GM12878 (cell line): ENCODE measurements around the gene ACKR2. TPM values are rescaled to one million over a fixed set of nuclear protein-coding genes. Genes with fewer than 3 reads are reported as not detected.

ENCODE experiments used
- ATAC-seq: fragments of 200-7000 bp; cut with Tn5 transposase; 3 replicates; pipeline ENCODE4 v1.9.1; 2020; ENCODE audit warnings: mild to moderate bottlenecking, moderate library complexity
- BruUV-seq: library from RNA; stranded (reverse); fragments of 400-500 nt; replicated peaks from 2 replicates; lab custom pipeline; 2021; lab: Mats Ljungman, UMichigan
- CTCF ChIA-PET: fragments of 300-600 bp; sonication (Branson Sonifier 250); formaldehyde crosslinking; extraction: SDS; loops from one replicate; lab custom pipeline; 2021; ENCODE audit warnings: inconsistent platforms; lab: Yijun Ruan, JAX
- POLR2A ChIA-PET: fragments of 350-600 bp; formaldehyde crosslinking; extraction: SDS; loops from one replicate; lab custom pipeline; 2021; ENCODE audit warnings: inconsistent platforms; lab: Charles Lee
- RAD21 ChIA-PET: fragments of 300-600 bp; sonication (Branson Sonifier 250); formaldehyde crosslinking; loops from one replicate; lab custom pipeline; 2023; ENCODE audit warnings: antibody characterized with exemption; ENCODE audit not compliant: unreplicated experiment; lab: Charles Lee
- SMC1A ChIA-PET: fragments of 300-600 bp; sonication (Branson Sonifier 250); formaldehyde crosslinking; loops from one replicate; lab custom pipeline; 2023; ENCODE audit not compliant: unreplicated experiment, uncharacterized antibody; lab: Charles Lee
- DNase-seq: peaks from one replicate; pipeline ENCODE4 v3.0.0-alpha.2; 2011; ENCODE audit warnings: low read depth, low spot score
- FAIRE-seq: peaks from 3 replicates; lab custom pipeline; 2011; peaks lifted over from hg19 to GRCh38; lab: Jason Lieb, UNC
- H2AFZ ChIP-seq: 2 replicates; pipeline ENCODE4 v1.6.0; 2011; ENCODE audit warnings: low read depth, low read length, control low read depth; ENCODE audit not compliant: control insufficient read depth
- H3K27ac ChIP-seq: 2 replicates; pipeline ENCODE4 v1.5.1; 2011; ENCODE audit warnings: control low read depth; ENCODE audit not compliant: control insufficient read depth, insufficient read depth
- H3K27me3 ChIP-seq, 2 experiments: replicated peaks in 1 of 2; 2 replicates each; pipeline versions ENCODE4 v1.6.0 to v1.6.1; 2011; ENCODE audit warnings: low read length in 1 of 2; ENCODE audit not compliant: control insufficient read depth in 2 of 2, insufficient read depth in 2 of 2
- H3K36me3 ChIP-seq, 2 experiments: 2 replicates each; pipeline ENCODE4 v1.5.1; 2011; ENCODE audit warnings: low read length in 1 of 2; ENCODE audit not compliant: control insufficient read depth in 2 of 2, insufficient read depth in 2 of 2
- H3K4me1 ChIP-seq: 2 replicates; pipeline ENCODE4 v1.6.1; 2011; ENCODE audit warnings: mild to moderate bottlenecking, low read length, moderate library complexity, mixed read lengths; ENCODE audit not compliant: control insufficient read depth, insufficient read depth
- H3K4me2 ChIP-seq: 2 replicates; pipeline ENCODE4 v1.6.0; 2011; ENCODE audit warnings: control low read depth; ENCODE audit not compliant: control insufficient read depth, insufficient read depth
- H3K4me3 ChIP-seq: fragments of 200-600 bp; sonication (generic); 2 replicates; pipeline ENCODE4 v1.5.1; 2016
- H3K79me2 ChIP-seq: 2 replicates; pipeline ENCODE4 v1.6.0; 2011; ENCODE audit warnings: low read length; ENCODE audit not compliant: control insufficient read depth, insufficient read depth
- H3K9ac ChIP-seq: 2 replicates; pipeline ENCODE4 v1.8.0; 2011; ENCODE audit warnings: low read length, control low read depth, mixed read lengths; ENCODE audit not compliant: control insufficient read depth, insufficient read depth
- H3K9me3 ChIP-seq: replicated peaks from 3 replicates; pipeline ENCODE4 v1.5.1; 2011; ENCODE audit warnings: mild to moderate bottlenecking, low read length; ENCODE audit not compliant: control insufficient read depth, insufficient read depth
- H4K20me1 ChIP-seq: 2 replicates; pipeline ENCODE4 v1.6.0; 2011; ENCODE audit not compliant: control insufficient read depth, insufficient read depth
- CHD2 ChIP-seq: IDR thresholded peaks from 2 replicates; pipeline ENCODE4 v1.6.1; 2011; ENCODE audit warnings: low read depth, low read length, improper control_type of control experiment, borderline replicate concordance
- HCFC1 ChIP-seq: fragments of 150-350 bp; IDR thresholded peaks from 2 replicates; pipeline ENCODE4 v1.6.1; 2014; ENCODE audit warnings: low read length
- JUNB ChIP-seq: IDR thresholded peaks from 2 replicates; pipeline ENCODE4 v1.6.1; 2016; ENCODE audit warnings: antibody characterized with exemption, mild to moderate bottlenecking
- MEF2B ChIP-seq: fragments of 450-650 bp; IDR thresholded peaks from 2 replicates; pipeline ENCODE4 v1.6.1; 2018; ENCODE audit warnings: mild to moderate bottlenecking, moderate library complexity; ENCODE audit not compliant: partially characterized antibody, poor library complexity, severe bottlenecking
- NR2F1 ChIP-seq: fragments of 450-650 bp; conservative IDR thresholded peaks from 2 replicates; pipeline ENCODE4 v1.6.1; 2017; ENCODE audit warnings: mild to moderate bottlenecking
- TARDBP ChIP-seq: IDR thresholded peaks from 2 replicates; pipeline ENCODE4 v1.6.1; 2016; ENCODE audit warnings: borderline replicate concordance
- YBX1 ChIP-seq: fragments of 450-650 bp; IDR thresholded peaks from 2 replicates; pipeline ENCODE4 v1.6.1; 2016; ENCODE audit warnings: antibody characterized with exemption
- WGBS: methylation state at CpG from one replicate; pipeline ENCODE4 v1.1.6; 2016; ENCODE audit warnings: low lambda C conversion rate; ENCODE audit not compliant: insufficient replicate concordance, insufficient coverage; ENCODE audit errors: missing lambda C conversion rate; 5-methylcytosine and 5-hydroxymethylcytosine counted together
- in situ Hi-C: fragments of 300-500 bp; cut with MboI; formaldehyde crosslinking; loops from 9 replicates; pipeline ENCODE4 v1.14.3; 2018; ENCODE audit warnings: mixed read lengths
- intact Hi-C: fragments of 100-400 bp; cut with micrococcal nuclease; formaldehyde crosslinking; loops from one replicate; pipeline ENCODE4 v1.14.2; 2022; ENCODE audit not compliant: unreplicated experiment
- polyA plus RNA-seq, 11 experiments: library from polyadenylated mRNA; depleted of rRNA in 4 of 11; unstranded in 6 of 11; stranded (reverse) in 5 of 11; fragments of >200 nt; fragmentation: Nextera tagmentation in 4 of 11; fragmentation: Illumina TruSeq in 1 of 11; extraction: Ambion mirVana in 4 of 11; extraction: Trizol in 1 of 11; gene quantifications; 1 replicate in 1 of 11; 2 replicates in 10 of 11; pipeline versions ENCODE4 v1.2.1 to v1.2.3, GENCODE V29; 2011 to 2016; ENCODE audit warnings: inconsistent platforms in 2 of 11, missing spikeins in 2 of 11, low read depth in 1 of 11
- total RNA-seq, 4 experiments: library from RNA; depleted of rRNA in 3 of 4; stranded (reverse); fragments of >200 nt in 3 of 4; fragmentation: Illumina TruSeq in 1 of 4; extraction: Trizol in 1 of 4; gene quantifications; 2 replicates each; pipeline versions ENCODE4 v1.2.1 to v1.2.3, GENCODE V29; 2013 to 2021
- TF ChIP-seq, protein P1 (sequence below): IDR thresholded peaks from 2 replicates; pipeline ENCODE4 v1.6.1; 2012; ENCODE audit warnings: improper control_type of control experiment, low read depth, low read length; ENCODE audit not compliant: insufficient replicate concordance
- TF ChIP-seq, protein P2 (sequence below): IDR thresholded peaks from 2 replicates; pipeline ENCODE4 v1.6.1; 2012; ENCODE audit warnings: mild to moderate bottlenecking, low read depth, low read length
- TF ChIP-seq, protein P3 (sequence below): fragments of 450-650 bp; formaldehyde crosslinking; IDR thresholded peaks from 2 replicates; pipeline ENCODE4 v1.4.0; 2020; ENCODE audit warnings: mild to moderate bottlenecking, moderate library complexity

ACKR2 gene
- total and polyA plus RNA-seq, 10 of the 15 experiments (the other 5 are each of a cell fraction or from before 2014, with no cell fraction given), result 0.05 to 0.91 (median 0.23) TPM; not detected in 2

DNA sequence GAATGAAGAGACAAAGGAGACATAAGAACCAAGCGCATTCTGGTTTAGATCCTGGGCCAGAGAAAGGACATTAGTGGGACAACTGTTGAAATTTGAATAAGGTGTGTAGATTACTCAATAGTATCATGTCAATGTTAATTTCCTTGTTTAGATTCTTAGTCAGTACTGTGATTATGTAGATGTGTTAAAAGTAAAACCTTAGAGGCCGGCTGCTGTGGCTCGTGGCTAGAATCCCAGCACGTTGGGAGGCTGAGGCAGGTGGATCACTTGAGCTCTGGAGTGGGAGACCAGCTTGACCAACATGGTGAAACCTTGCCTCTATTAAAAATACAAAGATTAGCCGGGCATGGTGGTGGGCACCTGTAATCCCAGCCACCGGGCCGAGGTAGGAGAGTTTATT, 39.8 kb downstream of the ACKR2 start (continued):
- TF ChIP-seq, protein P1, sequence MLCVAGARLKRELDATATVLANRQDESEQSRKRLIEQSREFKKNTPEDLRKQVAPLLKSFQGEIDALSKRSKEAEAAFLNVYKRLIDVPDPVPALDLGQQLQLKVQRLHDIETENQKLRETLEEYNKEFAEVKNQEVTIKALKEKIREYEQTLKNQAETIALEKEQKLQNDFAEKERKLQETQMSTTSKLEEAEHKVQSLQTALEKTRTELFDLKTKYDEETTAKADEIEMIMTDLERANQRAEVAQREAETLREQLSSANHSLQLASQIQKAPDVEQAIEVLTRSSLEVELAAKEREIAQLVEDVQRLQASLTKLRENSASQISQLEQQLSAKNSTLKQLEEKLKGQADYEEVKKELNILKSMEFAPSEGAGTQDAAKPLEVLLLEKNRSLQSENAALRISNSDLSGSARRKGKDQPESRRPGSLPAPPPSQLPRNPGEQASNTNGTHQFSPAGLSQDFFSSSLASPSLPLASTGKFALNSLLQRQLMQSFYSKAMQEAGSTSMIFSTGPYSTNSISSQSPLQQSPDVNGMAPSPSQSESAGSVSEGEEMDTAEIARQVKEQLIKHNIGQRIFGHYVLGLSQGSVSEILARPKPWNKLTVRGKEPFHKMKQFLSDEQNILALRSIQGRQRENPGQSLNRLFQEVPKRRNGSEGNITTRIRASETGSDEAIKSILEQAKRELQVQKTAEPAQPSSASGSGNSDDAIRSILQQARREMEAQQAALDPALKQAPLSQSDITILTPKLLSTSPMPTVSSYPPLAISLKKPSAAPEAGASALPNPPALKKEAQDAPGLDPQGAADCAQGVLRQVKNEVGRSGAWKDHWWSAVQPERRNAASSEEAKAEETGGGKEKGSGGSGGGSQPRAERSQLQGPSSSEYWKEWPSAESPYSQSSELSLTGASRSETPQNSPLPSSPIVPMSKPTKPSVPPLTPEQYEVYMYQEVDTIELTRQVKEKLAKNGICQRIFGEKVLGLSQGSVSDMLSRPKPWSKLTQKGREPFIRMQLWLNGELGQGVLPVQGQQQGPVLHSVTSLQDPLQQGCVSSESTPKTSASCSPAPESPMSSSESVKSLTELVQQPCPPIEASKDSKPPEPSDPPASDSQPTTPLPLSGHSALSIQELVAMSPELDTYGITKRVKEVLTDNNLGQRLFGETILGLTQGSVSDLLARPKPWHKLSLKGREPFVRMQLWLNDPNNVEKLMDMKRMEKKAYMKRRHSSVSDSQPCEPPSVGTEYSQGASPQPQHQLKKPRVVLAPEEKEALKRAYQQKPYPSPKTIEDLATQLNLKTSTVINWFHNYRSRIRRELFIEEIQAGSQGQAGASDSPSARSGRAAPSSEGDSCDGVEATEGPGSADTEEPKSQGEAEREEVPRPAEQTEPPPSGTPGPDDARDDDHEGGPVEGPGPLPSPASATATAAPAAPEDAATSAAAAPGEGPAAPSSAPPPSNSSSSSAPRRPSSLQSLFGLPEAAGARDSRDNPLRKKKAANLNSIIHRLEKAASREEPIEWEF, result no peak
- TF ChIP-seq JUNB, result no peak
- TF ChIP-seq NR2F1, result no peak

DNA sequence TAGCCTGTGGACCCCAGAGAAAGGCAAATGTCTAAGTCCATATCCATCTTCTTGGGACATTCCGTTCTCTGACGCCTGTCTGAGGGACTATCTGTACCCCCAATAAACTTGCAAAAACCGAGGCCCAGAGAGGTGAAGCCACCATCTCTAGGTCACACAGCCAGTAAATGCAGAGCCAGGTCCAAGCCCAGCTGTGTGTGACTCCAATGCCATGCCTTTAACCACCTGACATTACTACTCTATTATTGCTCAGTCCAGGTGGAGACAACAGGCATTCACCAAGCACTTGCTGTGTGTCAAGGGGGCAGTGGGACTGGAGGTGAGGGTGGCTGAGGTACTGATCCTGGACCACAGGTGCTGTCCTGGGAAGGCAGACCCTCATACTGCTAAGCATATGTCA, 41.0 kb downstream of the ACKR2 start:
- Histone ChIP-seq H3K4me3 (no peak overlapping the region), H3K9ac (no peak overlapping the region), H4K20me1 (no peaks in the 10 kb centered on the region), H3K4me1 (peaks cover 5% of the 10 kb centered on the region), H3K27me3 (no peaks in the 10 kb centered on the region), H3K9me3 (no peaks in the 10 kb centered on the region), H3K36me3 (no peaks in the 10 kb centered on the region), H2AFZ (no peak overlapping the region), H3K4me2 (no peak overlapping the region), H3K79me2 (no peaks in the 10 kb centered on the region), H3K27ac (no peak overlapping the region)
- FAIRE-seq (no peak), ATAC-seq (no peak), DNase-seq (no peak)
- in situ Hi-C loops, result no loop called here
- SMC1A ChIA-PET, result no interaction called here
- RAD21 ChIA-PET, result no interaction called here
- CTCF ChIA-PET, result interaction anchor here (1.3 to 5.2 kb wide), 2 partner anchors 11 to 105 kb away, joined by 3 to 24 read pairs; no protein-coding TSS in a partner anchor
- WGBS, result 67% methylated on average over 3 of the region's 3 CpGs
- no TSS peak for BruUV-seq
- intact Hi-C loops, result no loop called here
- POLR2A ChIA-PET, result no interaction called here
- TF ChIP-seq MEF2B (no peak), CHD2 (no peak), TARDBP (no peak), YBX1 (no peak), HCFC1 (no peak)
- TF ChIP-seq, protein P2, sequence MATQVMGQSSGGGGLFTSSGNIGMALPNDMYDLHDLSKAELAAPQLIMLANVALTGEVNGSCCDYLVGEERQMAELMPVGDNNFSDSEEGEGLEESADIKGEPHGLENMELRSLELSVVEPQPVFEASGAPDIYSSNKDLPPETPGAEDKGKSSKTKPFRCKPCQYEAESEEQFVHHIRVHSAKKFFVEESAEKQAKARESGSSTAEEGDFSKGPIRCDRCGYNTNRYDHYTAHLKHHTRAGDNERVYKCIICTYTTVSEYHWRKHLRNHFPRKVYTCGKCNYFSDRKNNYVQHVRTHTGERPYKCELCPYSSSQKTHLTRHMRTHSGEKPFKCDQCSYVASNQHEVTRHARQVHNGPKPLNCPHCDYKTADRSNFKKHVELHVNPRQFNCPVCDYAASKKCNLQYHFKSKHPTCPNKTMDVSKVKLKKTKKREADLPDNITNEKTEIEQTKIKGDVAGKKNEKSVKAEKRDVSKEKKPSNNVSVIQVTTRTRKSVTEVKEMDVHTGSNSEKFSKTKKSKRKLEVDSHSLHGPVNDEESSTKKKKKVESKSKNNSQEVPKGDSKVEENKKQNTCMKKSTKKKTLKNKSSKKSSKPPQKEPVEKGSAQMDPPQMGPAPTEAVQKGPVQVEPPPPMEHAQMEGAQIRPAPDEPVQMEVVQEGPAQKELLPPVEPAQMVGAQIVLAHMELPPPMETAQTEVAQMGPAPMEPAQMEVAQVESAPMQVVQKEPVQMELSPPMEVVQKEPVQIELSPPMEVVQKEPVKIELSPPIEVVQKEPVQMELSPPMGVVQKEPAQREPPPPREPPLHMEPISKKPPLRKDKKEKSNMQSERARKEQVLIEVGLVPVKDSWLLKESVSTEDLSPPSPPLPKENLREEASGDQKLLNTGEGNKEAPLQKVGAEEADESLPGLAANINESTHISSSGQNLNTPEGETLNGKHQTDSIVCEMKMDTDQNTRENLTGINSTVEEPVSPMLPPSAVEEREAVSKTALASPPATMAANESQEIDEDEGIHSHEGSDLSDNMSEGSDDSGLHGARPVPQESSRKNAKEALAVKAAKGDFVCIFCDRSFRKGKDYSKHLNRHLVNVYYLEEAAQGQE, result no peak
- TF ChIP-seq, protein P3, sequence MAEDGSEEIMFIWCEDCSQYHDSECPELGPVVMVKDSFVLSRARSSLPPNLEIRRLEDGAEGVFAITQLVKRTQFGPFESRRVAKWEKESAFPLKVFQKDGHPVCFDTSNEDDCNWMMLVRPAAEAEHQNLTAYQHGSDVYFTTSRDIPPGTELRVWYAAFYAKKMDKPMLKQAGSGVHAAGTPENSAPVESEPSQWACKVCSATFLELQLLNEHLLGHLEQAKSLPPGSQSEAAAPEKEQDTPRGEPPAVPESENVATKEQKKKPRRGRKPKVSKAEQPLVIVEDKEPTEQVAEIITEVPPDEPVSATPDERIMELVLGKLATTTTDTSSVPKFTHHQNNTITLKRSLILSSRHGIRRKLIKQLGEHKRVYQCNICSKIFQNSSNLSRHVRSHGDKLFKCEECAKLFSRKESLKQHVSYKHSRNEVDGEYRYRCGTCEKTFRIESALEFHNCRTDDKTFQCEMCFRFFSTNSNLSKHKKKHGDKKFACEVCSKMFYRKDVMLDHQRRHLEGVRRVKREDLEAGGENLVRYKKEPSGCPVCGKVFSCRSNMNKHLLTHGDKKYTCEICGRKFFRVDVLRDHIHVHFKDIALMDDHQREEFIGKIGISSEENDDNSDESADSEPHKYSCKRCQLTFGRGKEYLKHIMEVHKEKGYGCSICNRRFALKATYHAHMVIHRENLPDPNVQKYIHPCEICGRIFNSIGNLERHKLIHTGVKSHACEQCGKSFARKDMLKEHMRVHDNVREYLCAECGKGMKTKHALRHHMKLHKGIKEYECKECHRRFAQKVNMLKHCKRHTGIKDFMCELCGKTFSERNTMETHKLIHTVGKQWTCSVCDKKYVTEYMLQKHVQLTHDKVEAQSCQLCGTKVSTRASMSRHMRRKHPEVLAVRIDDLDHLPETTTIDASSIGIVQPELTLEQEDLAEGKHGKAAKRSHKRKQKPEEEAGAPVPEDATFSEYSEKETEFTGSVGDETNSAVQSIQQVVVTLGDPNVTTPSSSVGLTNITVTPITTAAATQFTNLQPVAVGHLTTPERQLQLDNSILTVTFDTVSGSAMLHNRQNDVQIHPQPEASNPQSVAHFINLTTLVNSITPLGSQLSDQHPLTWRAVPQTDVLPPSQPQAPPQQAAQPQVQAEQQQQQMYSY (CRISPR knock-in tag), result no peak
